ENCODE results near the gene SLC1A3.

The SLC1A3 gene

DNA sequence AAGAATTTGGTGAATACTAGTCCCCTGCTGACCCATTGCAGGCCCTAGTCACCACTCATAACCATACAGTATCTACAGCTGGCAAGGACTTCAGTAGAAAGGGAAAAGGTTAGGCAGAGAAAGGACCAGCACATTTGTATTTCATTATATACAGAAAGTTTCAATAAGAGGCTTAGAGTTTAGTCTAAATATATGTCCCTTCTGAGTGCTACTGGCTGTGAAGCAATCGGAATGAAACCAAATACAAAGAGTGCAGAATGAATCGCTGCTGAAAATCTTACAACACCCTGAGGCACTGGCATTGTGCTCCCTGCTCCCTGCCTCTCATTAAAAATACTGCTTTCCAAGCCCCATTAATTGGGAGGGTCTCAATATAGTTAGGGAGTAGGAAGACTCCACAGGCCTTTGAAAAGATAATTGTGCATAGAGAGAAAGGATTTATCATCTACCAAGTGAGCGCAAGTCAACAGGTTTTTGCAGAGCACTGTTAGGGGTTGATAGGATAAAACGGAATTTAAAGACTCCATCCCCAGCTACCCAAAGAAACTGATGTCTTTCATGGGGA, 110.8 kb downstream of the SLC1A3 start:
- no peak for DNase-seq (ENCODE audit: low read depth in 2 of 2)

GRCh38 chr5:36719282-36719681, 112.9 kb downstream of the SLC1A3 start:
- DNase-seq (ENCODE audit: low read depth in 2 of 2): no peak

- no peak for DNase-seq (ENCODE audit: low read depth in 2 of 2)
These were observed 114.3 kb downstream of the SLC1A3 start for GRCh38 chr5:36720688-36721087.

GRCh38 chr5:36721664-36722235, 115.3 kb downstream of the SLC1A3 start:
- DNase-seq (ENCODE audit: low read depth in 2 of 2): no peak

DNA sequence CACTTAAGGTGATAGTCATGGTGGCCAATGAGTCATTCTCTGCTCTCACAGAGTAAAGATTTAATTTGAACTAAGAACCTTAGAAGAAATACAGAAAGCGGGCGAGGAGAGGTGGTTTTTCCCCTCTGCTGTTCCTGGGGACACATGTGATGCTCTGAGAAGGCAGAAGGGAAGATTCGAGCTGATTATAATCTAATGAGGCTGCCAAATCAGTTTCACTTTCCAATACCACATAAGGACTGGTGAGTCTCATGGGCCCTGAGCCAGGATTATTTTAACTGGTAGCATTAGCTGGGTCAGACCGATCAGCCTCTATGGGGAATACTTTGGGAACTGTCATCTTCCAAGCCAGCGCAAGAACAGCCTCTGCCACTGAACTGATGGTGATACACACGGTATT, 116.5 kb downstream of the SLC1A3 start:
- DNase-seq (ENCODE audit: low read depth in 2 of 2): no peak

DNA sequence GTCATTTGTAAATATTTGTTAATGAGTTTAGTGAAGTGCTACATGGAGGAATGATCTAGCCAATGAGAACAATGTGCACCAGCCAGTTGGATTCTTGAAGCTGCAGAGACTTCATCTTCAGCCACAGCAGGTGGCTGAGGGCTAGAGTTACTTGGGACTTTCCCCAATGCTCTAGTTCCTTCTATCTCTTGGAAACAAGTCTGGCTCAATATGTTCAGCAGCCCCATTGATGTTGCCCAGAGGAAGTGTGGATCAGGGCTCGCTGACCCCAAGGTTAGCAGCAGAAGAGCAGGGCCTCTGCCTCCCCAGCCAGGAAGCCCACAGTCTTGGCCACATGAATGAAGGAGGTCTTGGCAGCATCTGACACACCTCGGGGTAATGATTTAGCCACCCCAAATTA, 117.5 kb downstream of the SLC1A3 start:
- DNase-seq (ENCODE audit: low read depth in 2 of 2): no peak

DNA sequence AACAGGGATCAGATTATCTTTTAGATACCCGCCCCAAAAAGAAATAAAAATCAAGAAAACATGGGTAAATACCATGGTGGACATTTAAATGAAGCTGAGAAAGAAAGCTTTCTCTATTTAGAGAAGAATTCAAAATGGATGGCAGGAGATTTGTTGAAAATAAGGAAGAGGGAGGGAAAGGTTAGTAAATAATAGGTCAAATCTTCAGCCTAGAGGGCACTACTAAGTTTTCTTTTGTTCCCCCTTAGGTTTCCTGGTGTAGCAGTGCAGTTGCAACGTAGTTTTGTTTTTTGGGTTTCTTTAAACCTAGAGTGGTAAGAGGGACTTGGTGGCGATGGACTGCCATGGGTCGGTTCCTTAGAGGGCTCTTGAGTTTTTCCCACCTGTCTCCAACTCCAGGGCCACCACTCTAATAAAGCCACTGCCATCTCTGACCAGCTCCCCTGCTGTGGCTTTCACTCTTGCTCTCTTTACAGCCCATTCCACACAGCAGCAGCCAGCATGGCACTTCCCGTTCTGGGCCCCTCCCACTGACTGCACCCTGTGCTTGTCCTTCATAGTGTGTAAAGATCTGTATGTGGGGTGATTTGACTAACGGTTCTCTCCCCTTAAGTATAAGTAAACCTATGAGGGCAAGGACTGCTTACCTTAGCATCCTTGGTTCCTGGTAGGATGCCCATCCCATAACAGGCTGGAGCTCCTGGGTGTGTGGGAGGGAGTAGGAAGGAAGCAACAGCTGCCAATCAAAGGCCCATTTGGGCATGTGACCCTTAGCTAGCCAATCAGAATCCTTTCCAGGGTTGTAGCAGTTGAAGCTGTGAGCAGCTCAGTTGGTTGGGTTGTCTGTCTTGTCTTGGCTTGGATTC, 118.3 kb downstream of the SLC1A3 start:
- no peak for DNase-seq (ENCODE audit: low read depth in 2 of 2)

GRCh38 chr5:36726317-36726716, 119.9 kb downstream of the SLC1A3 start:
- DNase-seq (ENCODE audit: low read depth in 2 of 2): no peak

DNA sequence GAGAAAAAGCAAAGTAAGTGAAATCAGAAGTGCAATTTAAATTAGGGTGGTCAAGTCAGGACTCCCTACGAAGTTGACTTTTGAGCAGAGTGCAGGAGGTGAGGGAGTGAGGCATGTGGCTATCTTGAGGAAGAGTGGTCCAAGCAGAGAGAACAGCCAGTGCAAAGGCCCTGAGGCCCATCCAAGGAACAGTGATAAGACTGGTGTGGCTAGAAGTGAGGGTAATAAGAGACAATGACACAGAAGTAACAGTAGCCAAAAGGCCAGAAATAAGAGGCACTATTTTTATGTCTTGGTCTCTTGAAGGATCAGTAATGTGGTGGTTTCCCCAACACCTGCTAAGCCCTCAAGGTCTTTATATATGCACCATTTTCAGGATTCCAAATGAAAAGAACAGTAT, 120.4 kb downstream of the SLC1A3 start:
- DNase-seq (ENCODE audit: low read depth in 2 of 2): no peak

DNA sequence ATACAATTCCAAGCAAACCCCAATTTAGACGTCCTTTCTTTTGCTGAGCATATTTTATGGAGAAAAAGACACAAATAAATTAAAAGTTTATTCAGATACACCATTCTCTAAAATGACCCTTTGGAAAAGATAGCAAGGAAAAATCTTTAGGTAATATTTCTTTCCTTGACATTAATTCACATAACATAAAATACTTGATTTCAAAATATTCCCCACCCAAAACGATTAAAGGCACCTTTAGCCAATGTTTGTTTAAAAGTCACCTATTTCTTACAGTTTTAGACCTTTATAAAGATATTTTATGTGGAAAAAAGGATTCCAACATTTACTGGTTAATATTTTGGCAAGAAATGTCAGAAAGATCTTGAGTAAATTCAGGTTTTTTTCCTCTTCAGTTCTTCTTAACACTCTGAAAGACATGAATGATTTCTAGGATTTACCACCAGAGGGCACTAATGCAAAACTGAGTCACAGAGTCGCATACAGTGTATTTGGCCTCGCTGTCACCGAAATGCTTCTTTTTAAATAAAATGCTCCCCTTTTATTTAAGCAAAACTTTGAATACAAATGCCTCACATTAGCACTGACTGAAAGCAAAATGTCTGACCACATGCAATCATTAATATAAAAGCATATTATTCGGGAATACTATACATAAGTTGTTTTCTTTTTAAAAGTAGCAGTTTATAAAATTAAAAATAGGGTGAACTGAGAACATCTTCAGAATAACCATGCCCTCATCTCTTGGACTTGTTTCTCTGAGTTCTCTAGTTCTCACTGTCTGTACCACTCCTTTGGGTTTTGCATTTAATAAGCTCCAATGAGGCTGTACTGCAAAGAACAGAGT, 122.5 kb downstream of the SLC1A3 start:
- DNase-seq (ENCODE audit: low read depth in 2 of 2): no peak

DNA sequence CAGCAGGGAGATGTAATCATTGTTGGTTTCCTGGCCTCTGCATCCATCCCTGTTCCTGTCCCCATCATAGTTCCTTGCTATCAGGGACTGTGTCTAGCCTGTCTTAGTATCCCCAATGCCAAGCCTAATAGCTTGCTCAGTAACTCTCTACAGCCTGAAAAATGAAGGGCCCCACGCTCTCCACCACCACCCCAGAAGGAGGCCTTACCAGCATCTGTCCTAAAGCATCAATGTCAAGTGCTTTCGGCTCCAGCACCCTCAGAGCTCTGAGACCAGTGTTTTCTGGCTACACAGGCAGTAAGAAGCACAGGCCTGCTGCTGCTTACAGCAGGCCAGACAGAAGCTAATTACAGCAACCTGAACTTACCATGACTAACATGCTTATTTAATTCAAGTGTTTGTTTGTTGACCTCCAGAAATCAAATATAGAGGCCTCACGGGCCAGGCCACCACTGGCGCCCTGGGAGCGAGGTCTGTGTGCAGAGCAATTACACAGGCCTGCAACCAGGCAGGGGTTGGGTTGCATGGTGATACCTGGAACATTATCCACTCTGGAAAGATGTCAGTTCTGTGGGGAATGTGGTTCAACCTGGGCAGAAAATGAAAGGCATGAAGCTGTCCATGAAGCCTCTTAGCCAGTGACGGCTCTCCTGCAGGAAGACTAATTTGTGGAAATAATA, 124.3 kb downstream of the SLC1A3 start:
- DNase-seq (ENCODE audit: low read depth in 2 of 2): no peak

DNA sequence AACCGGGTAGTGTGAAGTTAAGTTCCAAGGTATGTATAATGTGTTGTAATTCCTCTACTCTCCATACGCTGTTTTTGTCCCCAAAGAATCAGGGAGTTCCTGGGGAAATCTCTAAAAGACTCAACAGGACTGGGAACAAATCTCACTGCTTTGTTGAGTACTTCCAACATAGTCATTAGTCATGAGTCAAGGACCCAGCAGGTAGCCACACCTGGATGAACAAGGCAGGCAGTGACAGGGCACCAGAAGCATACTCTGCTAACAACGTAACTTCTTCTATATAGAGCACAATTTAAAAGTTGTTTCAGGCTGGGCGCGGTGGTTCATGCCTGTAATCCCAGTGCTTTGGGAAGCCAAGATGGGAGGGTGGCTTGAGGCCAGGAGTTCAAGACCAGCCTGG, 126.8 kb downstream of the SLC1A3 start:
- DNase-seq (ENCODE audit: low read depth in 2 of 2): no peak

DNA sequence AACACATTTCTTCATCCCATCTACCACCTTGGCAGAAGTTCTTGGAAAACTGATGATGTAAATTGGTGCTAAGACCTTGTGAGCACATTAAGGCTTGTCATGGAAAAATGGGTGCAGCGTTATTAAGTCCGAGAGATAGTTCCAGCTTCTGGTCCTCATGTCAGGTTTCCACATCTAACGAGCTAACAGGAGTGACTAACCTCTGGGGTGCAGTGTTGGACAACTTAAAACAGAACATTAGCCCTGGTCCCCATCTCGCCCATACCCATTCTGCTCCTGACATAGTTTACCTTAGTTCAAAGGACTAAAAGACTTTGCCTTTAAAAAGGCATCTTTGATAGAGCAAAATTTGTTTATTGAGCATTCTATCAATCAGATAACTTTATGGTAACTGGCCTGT, 128.0 kb downstream of the SLC1A3 start:
- no peak for DNase-seq (ENCODE audit: low read depth in 2 of 2)

GRCh38 chr5:36735891-36736290, 129.5 kb downstream of the SLC1A3 start:
- DNase-seq (ENCODE audit: low read depth in 2 of 2): no peak
